GM18858 (cell line): Measurements from ENCODE around the gene TRAPPC2B.
"Not testable (repeated sequence)": the region's sequence is repeated elsewhere in the genome, so short reads cannot be mapped to it uniquely, and the experiment has no call there.

Source experiments
- ATAC-seq: cut with Tn5 transposase; IDR thresholded peaks from one replicate; pipeline ENCODE4 v1.9.1; 2021; ENCODE audit not compliant: unreplicated experiment

Gene TRAPPC2B

DNA sequence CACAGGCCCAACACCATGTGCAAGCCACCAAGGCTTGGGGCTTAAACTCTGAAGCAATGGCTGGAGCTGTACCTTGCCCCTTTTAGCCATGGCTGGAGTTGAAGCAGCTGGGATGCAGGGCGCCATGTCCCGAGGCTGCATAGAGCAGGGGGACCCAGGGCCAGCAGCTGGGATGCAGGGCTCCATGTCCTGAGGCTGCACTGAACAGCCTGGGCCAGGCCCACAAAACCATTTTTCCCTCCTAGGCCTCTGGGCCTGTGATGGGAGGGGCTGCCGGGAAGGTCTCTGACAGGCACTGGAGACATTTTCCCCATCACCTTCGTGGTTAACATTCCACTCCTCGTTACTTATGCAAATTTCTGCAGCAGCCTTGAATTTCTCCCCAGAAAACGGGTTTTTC lies 10.8 kb downstream of the TRAPPC2B start:
- no peak for ATAC-seq

GRCh38 chr19:57374647-57375046 lies 11.3 kb downstream of the TRAPPC2B start:
- ATAC-seq = not testable (repeated sequence)

GRCh38 chr19:57376151-57376550 lies 12.8 kb downstream of the TRAPPC2B start:
- ATAC-seq = no peak

DNA sequence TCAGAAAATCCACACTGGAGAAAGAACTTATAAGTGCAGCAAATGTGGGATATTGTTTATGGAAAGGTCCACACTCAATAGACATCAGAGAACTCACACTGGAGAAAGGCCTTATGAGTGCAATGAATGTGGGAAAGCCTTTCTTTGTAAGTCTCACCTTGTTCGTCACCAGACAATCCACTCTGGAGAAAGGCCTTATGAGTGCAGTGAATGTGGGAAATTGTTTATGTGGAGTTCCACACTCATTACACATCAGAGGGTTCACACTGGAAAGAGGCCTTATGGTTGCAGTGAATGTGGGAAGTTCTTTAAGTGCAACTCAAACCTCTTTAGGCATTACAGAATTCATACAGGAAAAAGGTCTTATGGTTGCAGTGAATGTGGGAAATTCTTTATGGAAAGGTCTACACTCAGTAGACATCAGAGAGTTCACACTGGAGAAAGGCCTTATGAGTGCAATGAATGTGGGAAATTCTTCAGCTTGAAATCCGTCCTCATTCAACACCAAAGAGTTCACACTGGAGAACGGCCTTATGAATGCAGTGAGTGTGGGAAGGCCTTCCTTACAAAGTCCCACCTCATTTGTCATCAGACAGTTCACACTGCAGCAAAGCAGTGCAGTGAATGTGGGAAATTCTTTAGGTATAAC lies 14.3 kb downstream of the TRAPPC2B start:
- ATAC-seq = no peak

DNA sequence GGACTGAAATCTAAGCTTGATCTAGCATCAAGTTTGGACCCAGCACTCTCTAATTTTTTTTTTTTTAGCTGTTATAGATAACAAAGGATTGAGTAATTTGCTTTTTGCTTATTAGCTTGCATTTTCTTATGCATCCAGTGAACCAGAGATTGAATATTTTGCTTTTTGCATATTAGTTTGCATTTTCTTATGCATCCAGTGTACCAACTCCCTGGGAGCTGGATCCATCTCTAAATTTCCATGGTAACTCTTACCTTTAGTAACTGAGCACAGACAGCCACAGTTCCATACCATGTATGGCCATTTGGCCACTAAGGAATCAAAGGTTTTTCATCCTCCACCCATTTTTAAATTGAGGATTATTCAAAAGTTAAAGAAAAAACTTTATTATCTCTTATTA lies 17.6 kb downstream of the TRAPPC2B start:
- ATAC-seq = no peak

DNA sequence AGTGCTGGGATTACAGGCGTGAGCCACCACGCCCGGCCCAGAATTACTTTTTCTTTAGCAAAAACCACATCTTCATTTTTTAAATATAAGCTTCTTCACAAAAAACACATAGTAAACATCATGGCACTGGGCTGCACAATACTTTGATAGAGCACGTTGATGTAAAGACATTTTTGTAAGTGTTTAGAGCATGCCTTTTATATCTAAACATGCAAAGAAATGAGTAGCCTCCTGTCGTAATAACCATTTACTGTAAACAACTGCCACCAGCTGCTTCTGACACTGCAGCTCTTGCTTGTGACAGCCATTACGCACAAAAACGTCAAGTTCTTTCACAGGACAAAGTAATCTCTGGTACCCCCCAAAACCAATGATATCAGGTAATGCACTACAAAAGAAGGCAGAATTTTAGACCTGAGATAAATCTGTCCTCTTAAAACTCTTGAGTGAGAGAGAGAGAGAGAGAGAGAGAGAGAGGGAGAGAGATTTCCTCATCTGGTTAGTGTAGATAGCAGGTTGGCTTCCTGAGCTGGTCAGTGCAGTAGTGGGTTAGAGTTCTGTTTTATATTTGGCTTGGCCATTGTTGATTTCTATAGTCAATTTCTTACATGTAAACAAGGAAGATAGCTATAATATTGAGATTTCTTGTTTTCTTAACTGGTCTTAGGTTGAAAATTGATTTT lies 19.6 kb downstream of the TRAPPC2B start:
- ATAC-seq = no peak

- no peak for ATAC-seq
Measured at GRCh38 chr19:57389194-57389729, 25.9 kb downstream of the TRAPPC2B start.

GRCh38 chr19:57389730-57390598 lies 26.6 kb downstream of the TRAPPC2B start, which contains the start of gene ZNF548:
ZNF548 (plus strand) TSS chr19:57389854; CDS start chr19:57390100, 246 bp downstream.
- ATAC-seq = peak; percentile 92

DNA sequence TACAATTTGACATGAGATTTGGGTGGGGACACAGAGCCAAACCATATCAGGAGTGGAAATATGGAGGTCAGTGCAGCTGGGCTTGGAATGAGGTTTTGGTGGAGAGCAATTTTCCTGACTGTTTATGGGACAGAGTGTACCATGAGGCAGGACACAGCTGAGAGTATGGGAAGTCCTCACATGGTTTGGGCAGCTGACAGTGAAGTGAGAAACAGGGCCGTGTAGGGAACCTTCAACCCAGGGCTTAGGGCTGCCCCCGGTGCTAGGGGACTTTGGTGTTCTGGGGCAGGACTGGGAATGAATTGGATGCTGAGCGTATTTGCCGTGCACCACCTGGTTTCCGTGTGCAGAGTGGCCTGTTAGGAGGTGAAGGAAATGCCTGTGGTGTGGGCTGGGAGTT lies 32.4 kb downstream of the TRAPPC2B start:
- ATAC-seq = no peak

DNA sequence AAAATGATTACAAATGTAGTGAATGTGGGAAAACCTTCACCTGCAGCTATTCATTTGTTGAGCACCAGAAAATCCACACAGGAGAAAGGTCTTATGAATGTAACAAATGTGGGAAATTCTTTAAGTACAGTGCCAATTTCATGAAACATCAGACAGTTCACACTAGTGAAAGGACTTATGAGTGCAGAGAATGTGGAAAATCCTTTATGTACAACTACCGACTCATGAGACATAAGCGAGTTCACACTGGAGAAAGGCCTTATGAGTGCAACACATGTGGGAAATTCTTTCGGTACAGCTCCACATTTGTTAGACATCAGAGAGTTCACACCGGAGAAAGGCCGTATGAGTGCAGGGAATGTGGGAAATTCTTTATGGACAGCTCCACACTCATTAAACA lies 35.5 kb downstream of the TRAPPC2B start:
- no peak for ATAC-seq

DNA sequence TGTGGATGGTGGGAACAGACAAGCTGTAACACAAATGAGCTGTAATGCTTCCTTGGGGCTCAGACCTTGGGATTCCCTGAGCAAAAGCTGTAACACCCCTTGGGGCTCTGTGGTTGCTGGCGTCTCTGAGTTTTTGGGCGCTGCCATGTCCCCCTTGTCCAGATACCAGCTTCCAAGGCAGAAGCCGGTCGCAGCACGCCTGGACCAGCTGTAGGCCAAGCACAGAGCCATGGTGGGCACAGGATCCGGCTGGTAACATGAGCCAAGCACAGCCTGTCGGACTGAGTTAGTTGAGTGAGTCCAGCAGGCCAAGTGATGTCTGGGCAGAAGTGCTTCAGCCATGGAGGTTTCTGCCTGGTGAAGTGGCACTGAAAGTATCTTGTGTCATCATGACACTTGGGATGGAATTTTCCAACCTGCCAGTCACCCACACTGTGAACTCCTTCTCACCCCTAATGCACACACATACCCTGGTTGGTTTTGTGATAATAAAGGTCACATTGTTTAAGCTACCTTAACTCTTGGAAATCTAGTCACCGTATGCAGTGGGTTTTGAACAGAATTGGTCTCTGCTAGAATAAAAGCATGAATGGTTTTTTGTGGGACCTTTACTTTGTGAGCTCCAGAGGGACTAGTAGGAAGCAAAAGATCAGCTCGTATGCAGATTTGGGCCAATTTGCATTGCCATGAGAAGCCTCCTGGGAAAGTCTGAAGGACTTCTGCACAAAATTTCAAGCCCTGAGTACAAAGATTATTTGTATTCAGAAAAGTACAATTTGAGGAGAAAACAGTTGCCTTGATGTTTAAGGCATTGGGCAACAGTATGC lies 40.6 kb downstream of the TRAPPC2B start:
- ATAC-seq = no peak

DNA sequence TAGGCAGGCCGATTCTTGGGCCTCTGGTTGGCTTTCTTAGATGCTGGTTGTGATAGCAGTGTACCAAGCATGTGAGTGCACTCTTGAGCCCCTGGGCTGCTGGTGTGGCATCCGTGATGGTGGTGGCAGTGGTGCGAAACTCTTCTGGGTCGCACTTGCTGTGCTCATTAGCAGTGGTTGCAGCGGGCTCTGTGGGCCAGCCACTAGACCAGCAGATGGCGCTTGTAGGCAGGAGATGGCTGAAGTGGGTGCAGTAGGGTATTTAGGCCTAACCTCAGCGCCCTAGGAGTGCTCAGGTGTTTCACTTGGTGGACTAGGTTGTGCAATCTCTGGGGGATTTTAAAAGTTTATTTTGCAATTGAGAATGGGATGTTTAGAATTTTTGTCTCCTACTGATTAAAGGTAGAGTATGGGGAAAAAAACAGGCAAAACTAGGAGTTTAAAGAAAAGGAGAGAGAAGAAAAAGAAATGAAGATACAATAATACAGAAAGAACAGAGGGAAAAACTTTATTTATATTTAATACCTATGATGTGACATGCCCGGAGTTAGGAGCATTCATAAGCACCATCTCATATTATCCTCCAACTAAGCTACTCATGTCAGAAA lies 43.3 kb downstream of the TRAPPC2B start:
- no peak for ATAC-seq

GRCh38 chr19:57410877-57411671 lies 47.7 kb downstream of the TRAPPC2B start, which contains the start of gene ZNF17:
ZNF17 (plus strand) TSS chr19:57411161; CDS start chr19:57413616, 2,455 bp downstream.
- peak; percentile 94 for ATAC-seq
